ENCODE measurements around the gene SUSD4.

The SUSD4 gene

DNA sequence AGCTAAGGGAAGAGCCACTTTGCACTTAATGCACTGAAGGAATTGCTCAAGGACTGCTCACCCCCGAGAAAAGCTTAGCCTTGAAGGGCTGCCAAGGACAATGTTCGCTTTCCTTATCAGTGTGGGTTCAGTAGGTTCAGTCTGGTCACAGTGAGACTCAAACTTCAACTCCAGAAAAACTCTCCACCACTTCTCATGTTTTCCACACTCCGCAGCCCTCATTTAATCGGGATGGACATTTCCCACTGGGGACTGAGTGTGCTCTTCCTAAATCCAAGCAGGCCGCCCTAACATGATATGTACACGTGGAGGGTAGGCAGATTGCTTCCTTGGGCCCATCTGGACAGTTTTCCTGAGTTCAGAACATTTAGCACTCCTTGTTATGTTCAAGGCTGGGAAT lies 19.5 kb downstream of the SUSD4 start:
- H3K36me3 Mint-ChIP-seq (ENCODE audit: low read depth) = no peaks in the 10 kb centered on the region
- no peaks in the 10 kb centered on the region for H3K27me3 Mint-ChIP-seq (ENCODE audit: low read depth)
- no peak overlapping the region for H3K27ac Mint-ChIP-seq
- H3K4me3 Mint-ChIP-seq = no peak overlapping the region
- no peaks in the 10 kb centered on the region for H3K9me3 Mint-ChIP-seq
- no peaks in the 10 kb centered on the region for H3K4me1 Mint-ChIP-seq (ENCODE audit: low read depth)

DNA sequence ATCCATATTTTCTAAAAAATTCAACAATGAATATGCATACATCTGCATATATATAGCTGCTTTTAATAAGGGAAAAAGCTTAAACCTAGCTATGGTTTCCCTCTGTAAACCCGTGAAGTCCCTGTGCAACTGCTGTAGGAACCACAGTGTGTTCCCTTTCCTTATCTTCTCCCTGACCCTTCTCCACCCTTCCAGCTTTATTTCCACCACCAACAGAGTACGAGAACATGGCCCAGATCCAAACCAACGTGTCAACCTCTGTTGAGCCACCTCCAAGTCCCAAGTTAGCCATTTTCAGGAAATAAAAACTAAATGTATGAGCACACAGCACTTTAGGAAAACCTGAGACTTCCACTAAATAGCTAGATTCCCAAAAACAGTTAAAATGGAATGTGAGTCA lies 20.3 kb downstream of the SUSD4 start:
- H3K36me3 Mint-ChIP-seq (ENCODE audit: low read depth) = no peaks in the 10 kb centered on the region
- H3K27ac Mint-ChIP-seq = no peak overlapping the region
- no peaks in the 10 kb centered on the region for H3K4me1 Mint-ChIP-seq (ENCODE audit: low read depth)
- peaks cover 2% of the 10 kb centered on the region for H3K27me3 Mint-ChIP-seq (ENCODE audit: low read depth)
- no peak overlapping the region for H3K4me3 Mint-ChIP-seq
- no peaks in the 10 kb centered on the region for H3K9me3 Mint-ChIP-seq

DNA sequence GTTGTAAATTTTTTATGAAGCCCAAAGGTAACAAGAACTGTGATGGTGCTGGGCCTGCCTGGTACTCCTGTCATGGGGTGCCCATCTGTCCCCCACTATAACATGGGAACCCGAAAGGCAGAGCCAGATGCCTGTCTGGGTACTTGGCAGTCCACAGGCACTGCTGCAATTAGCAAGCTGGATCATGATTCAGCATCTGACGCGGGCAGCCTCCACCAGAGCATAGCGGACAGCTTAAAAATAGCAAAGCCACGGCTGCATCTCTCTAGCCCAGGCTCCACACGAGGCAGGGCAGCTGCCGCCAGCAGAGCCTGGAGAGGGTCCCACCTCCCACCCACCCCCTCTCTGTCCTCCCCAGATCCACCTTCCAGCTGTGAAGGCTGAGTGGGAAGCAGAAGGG lies 22.9 kb downstream of the SUSD4 start:
- no peak overlapping the region for H3K27ac Mint-ChIP-seq
- H3K9me3 Mint-ChIP-seq = no peaks in the 10 kb centered on the region
- no peak overlapping the region for H3K4me3 Mint-ChIP-seq
- H3K4me1 Mint-ChIP-seq (ENCODE audit: low read depth) = no peaks in the 10 kb centered on the region
- H3K27me3 Mint-ChIP-seq (ENCODE audit: low read depth) = peaks cover 6% of the 10 kb centered on the region
- H3K36me3 Mint-ChIP-seq (ENCODE audit: low read depth) = no peaks in the 10 kb centered on the region

DNA sequence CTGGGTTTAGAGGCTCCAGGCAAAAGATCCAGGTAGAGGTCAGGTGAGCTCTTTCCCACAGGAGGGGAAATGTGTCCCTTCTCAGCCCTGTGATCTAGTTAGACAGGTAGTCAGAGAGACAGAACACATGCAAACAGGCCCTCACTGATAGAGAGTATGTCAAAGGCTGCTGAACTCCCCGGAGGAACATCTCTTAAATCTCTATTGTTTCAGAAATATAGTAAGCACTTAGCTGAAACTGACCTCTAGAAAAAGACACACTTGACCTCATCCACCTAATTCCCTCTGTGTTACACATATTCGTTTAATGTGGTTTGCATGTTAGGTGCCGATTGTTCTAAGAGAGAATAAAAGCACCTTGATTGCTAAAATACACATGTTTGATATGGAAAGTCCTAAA lies 23.3 kb downstream of the SUSD4 start:
- Mint-ChIP-seq H3K36me3 (ENCODE audit: low read depth) (no peaks in the 10 kb centered on the region), H3K4me1 (ENCODE audit: low read depth) (no peaks in the 10 kb centered on the region), H3K27ac (no peak overlapping the region), H3K27me3 (ENCODE audit: low read depth) (peaks cover 6% of the 10 kb centered on the region), H3K9me3 (no peaks in the 10 kb centered on the region), H3K4me3 (no peak overlapping the region)

DNA sequence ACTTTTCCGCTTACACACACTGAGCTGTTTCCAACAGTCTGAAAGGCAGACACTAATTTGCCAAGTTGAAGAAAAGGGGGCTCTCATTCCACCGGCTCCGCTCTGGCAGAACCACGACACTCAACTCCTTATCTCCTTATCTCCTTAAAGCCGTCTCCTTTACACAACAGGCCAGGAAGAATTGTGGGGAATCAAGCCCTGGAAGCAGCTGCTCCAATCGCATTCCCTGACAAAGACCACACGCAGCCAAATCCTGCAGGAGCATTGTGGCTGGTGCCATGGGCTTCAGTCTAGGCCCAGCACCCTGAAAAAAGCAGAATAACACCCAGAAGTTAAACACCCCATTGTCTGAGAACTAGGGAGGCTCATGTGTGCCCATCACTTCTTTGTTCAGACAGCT lies 24.1 kb downstream of the SUSD4 start:
- H3K27ac Mint-ChIP-seq = no peak overlapping the region
- H3K36me3 Mint-ChIP-seq (ENCODE audit: low read depth) = no peaks in the 10 kb centered on the region
- H3K4me1 Mint-ChIP-seq (ENCODE audit: low read depth) = no peaks in the 10 kb centered on the region
- H3K4me3 Mint-ChIP-seq = no peak overlapping the region
- no peaks in the 10 kb centered on the region for H3K9me3 Mint-ChIP-seq
- peaks cover 6% of the 10 kb centered on the region for H3K27me3 Mint-ChIP-seq (ENCODE audit: low read depth)

DNA sequence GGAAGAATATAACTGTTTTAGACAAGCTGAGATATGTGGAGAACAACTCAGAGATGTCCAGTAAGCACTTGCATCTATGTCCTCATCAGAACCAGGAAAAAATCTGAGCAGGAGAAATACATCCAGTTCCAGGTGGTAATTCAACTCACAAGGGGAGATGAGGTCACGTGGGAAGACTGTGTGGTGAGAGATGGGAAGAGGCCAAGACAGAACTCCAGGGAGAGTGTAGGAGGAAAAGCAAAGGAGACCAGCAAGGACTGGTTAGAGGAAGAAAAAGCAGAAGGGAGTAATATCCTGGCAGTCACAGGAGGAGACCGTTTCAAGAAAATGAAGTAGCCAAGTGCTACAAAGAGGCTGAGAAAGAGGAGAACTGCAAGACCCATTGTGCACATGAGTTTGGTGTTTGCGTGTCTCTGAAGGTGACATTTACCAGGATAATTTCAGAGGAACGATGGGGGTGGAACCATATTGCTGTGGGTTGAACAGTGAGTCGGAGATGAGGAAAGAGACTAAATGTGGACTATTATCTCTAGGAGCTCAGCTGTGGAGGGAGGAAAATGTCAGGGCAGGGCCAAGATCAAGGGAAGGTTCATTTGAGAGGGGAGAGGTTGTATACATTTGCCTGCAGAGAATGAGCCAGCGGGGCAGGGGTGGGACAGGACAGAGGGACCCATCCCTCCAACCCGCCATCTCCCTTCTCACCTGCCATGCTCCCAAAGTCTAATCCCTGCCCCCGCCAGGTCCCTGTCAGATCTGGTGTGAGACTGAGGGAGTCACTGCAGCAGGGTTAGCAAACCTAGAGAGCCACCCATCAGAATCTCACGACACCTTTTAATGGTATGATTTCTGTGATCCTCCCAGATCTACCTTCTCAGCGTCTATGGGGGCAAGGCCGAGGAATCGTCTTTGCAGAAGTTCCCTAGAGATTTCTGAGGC lies 24.9 kb downstream of the SUSD4 start:
- Mint-ChIP-seq H3K4me1 (ENCODE audit: low read depth) (no peaks in the 10 kb centered on the region), H3K36me3 (ENCODE audit: low read depth) (no peaks in the 10 kb centered on the region), H3K4me3 (no peak overlapping the region), H3K27me3 (ENCODE audit: low read depth) (peaks cover 6% of the 10 kb centered on the region), H3K9me3 (no peaks in the 10 kb centered on the region), H3K27ac (no peak overlapping the region)

DNA sequence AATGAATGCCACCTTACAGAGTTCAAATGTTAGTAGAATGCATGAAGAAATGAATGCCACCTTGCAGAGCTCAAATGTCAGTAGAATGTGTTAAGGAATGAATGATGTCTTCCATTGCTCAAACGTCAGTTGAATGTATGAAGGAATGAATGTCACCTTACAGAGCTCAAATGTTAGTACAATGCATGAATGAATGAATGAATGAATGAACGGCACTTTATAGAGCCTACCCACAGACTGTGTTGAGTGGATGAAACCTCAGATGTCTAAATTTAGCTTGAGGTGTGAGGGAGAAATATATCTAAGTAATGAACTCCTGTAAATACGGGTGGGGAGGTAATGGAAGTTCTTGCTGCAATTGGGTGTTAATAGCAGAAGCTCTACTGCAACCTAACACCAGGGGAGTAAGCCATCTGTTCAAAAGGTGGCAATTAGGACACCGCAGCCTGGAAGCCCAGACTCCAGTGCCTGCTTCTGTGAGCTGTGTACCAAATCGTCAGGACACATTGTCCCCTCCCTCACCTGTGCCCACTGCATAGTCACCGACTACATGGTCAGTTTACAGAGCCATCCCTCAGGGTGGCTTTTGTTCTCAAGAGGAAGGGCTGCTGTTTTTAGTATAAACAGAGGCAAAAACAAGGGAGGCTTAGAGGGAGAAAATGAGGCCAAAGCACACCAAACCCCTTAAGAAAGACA lies 26.7 kb downstream of the SUSD4 start:
- Mint-ChIP-seq H3K27me3 (ENCODE audit: low read depth) (peaks cover 6% of the 10 kb centered on the region), H3K4me1 (ENCODE audit: low read depth) (no peaks in the 10 kb centered on the region), H3K36me3 (ENCODE audit: low read depth) (no peaks in the 10 kb centered on the region), H3K4me3 (no peak overlapping the region), H3K9me3 (no peaks in the 10 kb centered on the region), H3K27ac (no peak overlapping the region)

DNA sequence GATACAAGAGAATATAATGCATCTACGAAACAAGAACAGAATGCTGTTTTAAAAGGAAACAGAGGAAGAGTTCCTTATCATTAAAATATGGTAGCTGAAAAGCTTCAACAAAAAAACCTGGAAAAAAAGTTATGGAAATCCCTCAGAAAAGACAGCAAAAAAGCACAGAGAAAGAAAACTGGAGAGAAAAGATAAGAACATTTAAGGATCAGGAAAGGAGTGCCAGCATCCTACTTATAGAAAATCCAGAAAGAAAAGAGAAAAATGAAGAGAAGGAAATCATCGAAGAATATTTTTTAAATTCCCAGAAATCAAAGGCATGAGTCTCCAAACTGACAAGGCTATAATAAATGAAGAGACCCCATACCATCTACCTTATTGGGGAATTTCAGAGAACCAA lies 29.8 kb downstream of the SUSD4 start:
- Mint-ChIP-seq H3K4me3 (no peak overlapping the region), H3K4me1 (ENCODE audit: low read depth) (no peaks in the 10 kb centered on the region), H3K9me3 (no peaks in the 10 kb centered on the region), H3K27me3 (ENCODE audit: low read depth) (peaks cover 6% of the 10 kb centered on the region), H3K27ac (no peak overlapping the region), H3K36me3 (ENCODE audit: low read depth) (no peaks in the 10 kb centered on the region)

DNA sequence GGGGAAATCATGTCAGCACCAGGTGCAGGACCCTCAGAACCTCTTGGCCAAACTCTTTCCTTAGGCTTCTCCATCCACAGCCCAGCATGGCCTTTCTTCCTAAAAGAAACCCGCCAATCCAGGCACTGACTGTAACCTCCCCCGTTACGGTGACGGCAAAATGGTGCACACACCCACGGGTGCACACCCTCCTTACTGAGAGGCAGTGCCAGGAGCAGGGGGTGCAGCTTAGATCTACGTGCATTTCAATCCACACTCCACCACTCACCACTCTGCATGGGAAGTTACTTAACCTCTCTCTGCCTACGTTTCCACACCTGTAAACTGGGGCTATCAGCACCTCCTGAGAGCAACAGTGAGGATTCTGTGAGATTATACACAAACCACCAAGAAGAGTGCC lies 31.0 kb downstream of the SUSD4 start:
- Mint-ChIP-seq H3K9me3 (no peaks in the 10 kb centered on the region), H3K27ac (no peak overlapping the region), H3K4me3 (no peak overlapping the region), H3K4me1 (ENCODE audit: low read depth) (no peaks in the 10 kb centered on the region), H3K27me3 (ENCODE audit: low read depth) (no peaks in the 10 kb centered on the region), H3K36me3 (ENCODE audit: low read depth) (no peaks in the 10 kb centered on the region)

DNA sequence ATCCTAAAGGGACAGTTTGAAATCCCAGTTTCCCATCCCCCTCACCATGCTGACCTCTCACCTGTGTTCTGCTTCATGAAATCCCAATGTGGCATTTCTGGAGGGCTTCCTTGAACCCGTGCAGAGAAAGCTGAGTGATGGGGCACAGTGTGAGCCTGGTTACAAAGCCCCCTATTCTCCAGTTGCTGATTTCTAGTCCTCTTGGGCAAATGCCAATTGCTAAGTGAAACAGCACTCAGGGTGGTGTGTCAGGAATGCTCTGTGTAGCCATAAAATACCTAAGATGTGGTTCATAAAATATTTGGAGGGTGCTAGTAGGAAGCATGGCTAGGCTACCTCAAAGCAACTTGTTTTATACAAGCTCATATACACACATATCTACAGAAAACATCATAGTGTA lies 32.0 kb downstream of the SUSD4 start:
- no peaks in the 10 kb centered on the region for H3K9me3 Mint-ChIP-seq
- H3K4me3 Mint-ChIP-seq = no peak overlapping the region
- H3K27me3 Mint-ChIP-seq (ENCODE audit: low read depth) = no peaks in the 10 kb centered on the region
- no peaks in the 10 kb centered on the region for H3K36me3 Mint-ChIP-seq (ENCODE audit: low read depth)
- H3K4me1 Mint-ChIP-seq (ENCODE audit: low read depth) = no peaks in the 10 kb centered on the region
- no peak overlapping the region for H3K27ac Mint-ChIP-seq

DNA sequence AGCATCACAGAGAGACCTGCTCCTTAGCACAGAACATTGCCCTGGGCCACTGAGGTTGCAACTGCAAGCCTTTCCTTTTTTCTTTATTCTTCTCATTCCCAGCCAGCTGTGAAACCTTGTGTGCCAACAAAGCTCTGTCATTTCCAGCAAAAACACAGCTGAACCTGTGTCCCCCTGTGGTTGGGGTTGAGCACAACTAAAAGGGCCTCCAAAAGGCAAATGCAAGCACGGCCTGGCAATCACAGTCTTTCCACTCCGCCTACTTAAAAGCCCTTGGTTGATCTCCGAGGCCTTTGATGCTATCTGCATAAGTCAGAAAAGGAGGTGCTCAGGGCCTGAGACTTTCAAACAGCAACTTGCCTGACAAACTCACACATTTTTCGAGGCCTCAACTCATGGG lies 32.7 kb downstream of the SUSD4 start:
- no peak overlapping the region for H3K4me3 Mint-ChIP-seq
- no peaks in the 10 kb centered on the region for H3K9me3 Mint-ChIP-seq
- no peaks in the 10 kb centered on the region for H3K4me1 Mint-ChIP-seq (ENCODE audit: low read depth)
- H3K27me3 Mint-ChIP-seq (ENCODE audit: low read depth) = no peaks in the 10 kb centered on the region
- no peak overlapping the region for H3K27ac Mint-ChIP-seq
- no peaks in the 10 kb centered on the region for H3K36me3 Mint-ChIP-seq (ENCODE audit: low read depth)

DNA sequence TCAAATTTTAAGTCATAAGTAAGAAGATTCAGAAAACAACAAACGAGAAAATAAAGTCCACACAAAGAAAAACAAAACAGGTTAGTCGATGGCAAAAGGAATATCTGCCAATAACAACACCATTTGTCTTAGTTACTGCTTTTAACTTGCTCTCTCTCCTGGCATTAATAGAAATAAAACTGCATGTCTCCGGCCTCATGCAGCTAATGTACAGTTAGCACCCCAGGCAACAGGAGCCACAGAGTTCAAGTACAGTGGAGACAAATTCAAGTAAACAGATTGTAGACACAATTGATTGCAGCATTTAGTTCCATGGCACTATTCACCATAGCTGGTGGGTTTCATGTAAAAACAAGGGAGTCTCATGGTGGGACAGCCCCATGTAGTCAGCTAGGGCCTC lies 33.5 kb downstream of the SUSD4 start:
- H3K9me3 Mint-ChIP-seq = no peaks in the 10 kb centered on the region
- no peaks in the 10 kb centered on the region for H3K27me3 Mint-ChIP-seq (ENCODE audit: low read depth)
- no peaks in the 10 kb centered on the region for H3K36me3 Mint-ChIP-seq (ENCODE audit: low read depth)
- no peaks in the 10 kb centered on the region for H3K4me1 Mint-ChIP-seq (ENCODE audit: low read depth)
- H3K27ac Mint-ChIP-seq = no peak overlapping the region
- no peak overlapping the region for H3K4me3 Mint-ChIP-seq

DNA sequence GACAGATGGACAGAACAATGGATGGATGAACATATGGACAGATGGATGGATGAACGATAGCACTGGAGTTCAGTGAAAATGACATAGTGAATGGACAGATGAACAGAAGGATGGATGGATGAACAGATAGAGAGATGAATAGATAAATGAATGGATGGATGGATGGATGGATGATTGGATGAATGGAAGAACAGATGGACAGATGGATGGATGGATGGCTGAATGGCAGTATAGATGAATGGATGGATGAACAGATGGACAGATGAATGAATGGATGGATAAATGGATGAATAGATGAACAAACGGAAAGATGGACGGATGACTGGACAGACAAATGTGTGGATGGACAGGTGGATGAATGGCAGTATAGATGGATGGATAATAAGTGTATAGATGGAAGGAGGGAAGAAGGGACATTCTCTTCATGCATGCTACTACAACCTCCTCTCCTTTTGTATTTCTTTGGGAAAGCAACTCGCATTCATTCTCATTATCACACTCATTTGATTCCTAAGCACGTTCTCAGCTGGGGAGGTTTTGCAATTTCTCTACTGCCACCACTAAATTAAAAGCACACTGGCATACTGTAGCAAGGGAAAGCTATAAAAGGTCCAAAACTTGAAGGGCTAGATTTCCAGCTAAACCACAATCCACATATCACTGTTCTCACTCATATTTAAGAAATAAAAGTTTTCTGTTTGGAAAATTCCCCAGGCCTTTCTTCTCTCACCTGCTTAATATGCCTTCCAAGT lies 34.1 kb downstream of the SUSD4 start:
- H3K27ac Mint-ChIP-seq = no peak overlapping the region
- no peaks in the 10 kb centered on the region for H3K9me3 Mint-ChIP-seq
- no peak overlapping the region for H3K4me3 Mint-ChIP-seq
- no peaks in the 10 kb centered on the region for H3K36me3 Mint-ChIP-seq (ENCODE audit: low read depth)
- no peaks in the 10 kb centered on the region for H3K27me3 Mint-ChIP-seq (ENCODE audit: low read depth)
- H3K4me1 Mint-ChIP-seq (ENCODE audit: low read depth) = no peaks in the 10 kb centered on the region

DNA sequence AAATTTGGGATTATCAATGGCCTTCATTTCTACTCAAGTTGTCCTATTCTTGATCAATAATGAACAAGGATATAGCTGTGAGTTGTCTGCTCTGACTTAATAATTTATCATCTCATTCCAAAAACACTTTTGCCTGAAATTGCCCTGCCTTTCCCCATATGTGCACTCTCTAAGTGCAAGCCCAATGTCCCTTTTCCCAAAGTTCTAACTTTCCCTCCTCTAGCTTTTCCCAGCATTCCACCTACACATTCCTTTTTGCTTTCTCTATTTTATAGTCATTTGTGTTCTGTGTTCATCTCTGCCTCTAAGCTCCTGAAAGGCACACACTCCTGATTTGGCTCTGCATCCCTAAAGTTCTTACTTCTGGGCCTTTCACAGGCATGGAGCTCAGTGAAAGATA lies 34.7 kb downstream of the SUSD4 start:
- H3K4me3 Mint-ChIP-seq = no peak overlapping the region
- H3K27me3 Mint-ChIP-seq (ENCODE audit: low read depth) = no peaks in the 10 kb centered on the region
- H3K4me1 Mint-ChIP-seq (ENCODE audit: low read depth) = no peaks in the 10 kb centered on the region
- H3K9me3 Mint-ChIP-seq = no peaks in the 10 kb centered on the region
- no peaks in the 10 kb centered on the region for H3K36me3 Mint-ChIP-seq (ENCODE audit: low read depth)
- H3K27ac Mint-ChIP-seq = no peak overlapping the region

DNA sequence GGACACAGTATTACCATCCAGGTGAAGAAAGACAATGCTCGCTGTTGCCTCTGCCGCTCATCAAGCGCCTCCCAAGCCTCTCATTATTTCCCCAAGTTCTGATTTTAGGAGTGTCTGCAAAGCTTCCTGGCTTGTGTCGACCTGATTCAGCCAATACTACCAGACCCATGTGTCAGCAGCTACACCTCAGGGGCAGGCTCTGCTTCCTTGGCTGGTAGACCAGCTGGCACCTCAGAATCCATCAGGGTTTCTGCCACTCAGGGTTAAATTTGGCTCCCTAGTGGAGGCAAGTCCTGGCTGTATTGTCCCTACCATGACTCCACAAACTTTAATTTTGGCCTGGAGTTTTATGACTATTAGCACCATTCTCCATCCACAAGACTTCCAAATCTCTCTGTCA lies 35.4 kb downstream of the SUSD4 start:
- Mint-ChIP-seq H3K4me1 (ENCODE audit: low read depth) (peaks cover 3% of the 10 kb centered on the region), H3K36me3 (ENCODE audit: low read depth) (no peaks in the 10 kb centered on the region), H3K27me3 (ENCODE audit: low read depth) (peaks cover 4% of the 10 kb centered on the region), H3K4me3 (no peak overlapping the region), H3K27ac (no peak overlapping the region), H3K9me3 (peaks cover 3% of the 10 kb centered on the region)

Data from T-helper 1 cell treated with Interleukin-12 subunit alpha and Interleukin-12 subunit beta and Interleukin-4 antibody, amounts not matched to agents 30 μg/mL and 1 μg/mL, for 36 hours (primary cell).